Measurements from ENCODE around the gene INAFM2. TPM values are rescaled to one million over a fixed set of nuclear protein-coding genes. Genes with fewer than 3 reads are reported as not detected.

Gene INAFM2
- total RNA-seq, 1 donor from 2014 or later = 14.9 TPM

GRCh38 chr15:40285554-40286011 lies 37.9 kb upstream of the INAFM2 start:
- Histone ChIP-seq H3K27me3 (ENCODE audit: control insufficient read depth, insufficient read depth, low read length) (peaks cover 45% of the 10 kb centered on the region), H3K4me3 (ENCODE audit: low read depth, low read length) (no peak overlapping the region), H3K36me3 (ENCODE audit: control insufficient read depth, insufficient read depth, low read length) (no peaks in the 10 kb centered on the region)
- DNase-seq (ENCODE audit: low read depth) = no peak
- TF ChIP-seq, protein P1, sequence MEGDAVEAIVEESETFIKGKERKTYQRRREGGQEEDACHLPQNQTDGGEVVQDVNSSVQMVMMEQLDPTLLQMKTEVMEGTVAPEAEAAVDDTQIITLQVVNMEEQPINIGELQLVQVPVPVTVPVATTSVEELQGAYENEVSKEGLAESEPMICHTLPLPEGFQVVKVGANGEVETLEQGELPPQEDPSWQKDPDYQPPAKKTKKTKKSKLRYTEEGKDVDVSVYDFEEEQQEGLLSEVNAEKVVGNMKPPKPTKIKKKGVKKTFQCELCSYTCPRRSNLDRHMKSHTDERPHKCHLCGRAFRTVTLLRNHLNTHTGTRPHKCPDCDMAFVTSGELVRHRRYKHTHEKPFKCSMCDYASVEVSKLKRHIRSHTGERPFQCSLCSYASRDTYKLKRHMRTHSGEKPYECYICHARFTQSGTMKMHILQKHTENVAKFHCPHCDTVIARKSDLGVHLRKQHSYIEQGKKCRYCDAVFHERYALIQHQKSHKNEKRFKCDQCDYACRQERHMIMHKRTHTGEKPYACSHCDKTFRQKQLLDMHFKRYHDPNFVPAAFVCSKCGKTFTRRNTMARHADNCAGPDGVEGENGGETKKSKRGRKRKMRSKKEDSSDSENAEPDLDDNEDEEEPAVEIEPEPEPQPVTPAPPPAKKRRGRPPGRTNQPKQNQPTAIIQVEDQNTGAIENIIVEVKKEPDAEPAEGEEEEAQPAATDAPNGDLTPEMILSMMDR (IDR thresholded peaks at IDR 0.05; ENCODE audit: insufficient read depth, low read length, poor library complexity, severe bottlenecking) = no peak

DNA sequence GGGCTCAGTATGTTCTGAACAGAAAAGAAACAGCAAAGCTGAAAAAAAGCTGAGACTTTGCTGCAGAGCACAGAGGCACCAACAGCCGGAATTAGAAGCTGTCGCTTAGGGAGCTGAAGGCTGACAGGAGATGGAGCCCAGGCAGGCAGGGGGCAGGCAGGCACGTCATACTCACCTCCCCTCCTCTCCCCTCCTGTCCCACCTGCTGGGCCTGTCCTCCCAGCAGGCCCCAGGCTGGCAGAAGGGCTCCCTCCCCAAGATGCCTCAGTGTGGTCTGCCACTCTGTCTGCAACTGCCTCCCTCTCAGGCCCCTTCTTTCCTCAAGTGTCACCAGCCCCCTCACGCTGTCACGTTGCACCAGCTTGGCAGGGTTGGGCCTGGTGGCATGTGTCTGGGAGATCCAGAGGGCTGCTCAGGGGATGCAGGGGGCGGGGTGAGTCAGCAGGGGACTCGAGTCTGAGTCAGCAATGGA lies 37.4 kb upstream of the INAFM2 start:
- no peaks in the 10 kb centered on the region for H3K36me3 ChIP-seq (ENCODE audit: control insufficient read depth, insufficient read depth, low read length)

GRCh38 chr15:40286794-40287193 lies 36.7 kb upstream of the INAFM2 start:
- Histone ChIP-seq H3K27me3 (ENCODE audit: control insufficient read depth, insufficient read depth, low read length) (peaks cover 44% of the 10 kb centered on the region), H3K4me3 (ENCODE audit: low read depth, low read length) (no peak overlapping the region), H3K36me3 (ENCODE audit: control insufficient read depth, insufficient read depth, low read length) (no peaks in the 10 kb centered on the region)
- TF ChIP-seq, protein P1 (IDR thresholded peaks at IDR 0.05; ENCODE audit: insufficient read depth, low read length, poor library complexity, severe bottlenecking) = no peak
- DNase-seq (ENCODE audit: low read depth) = no peak

More for the DNA sequence above, 37.4 kb upstream of the INAFM2 start:
- H3K27me3 ChIP-seq (ENCODE audit: control insufficient read depth, insufficient read depth, low read length) = peaks cover 44% of the 10 kb centered on the region
- TF ChIP-seq, protein P1 (IDR thresholded peaks at IDR 0.05; ENCODE audit: insufficient read depth, low read length, poor library complexity, severe bottlenecking) = no peak
- no peak overlapping the region for H3K4me3 ChIP-seq (ENCODE audit: low read depth, low read length)
- no peak for DNase-seq (ENCODE audit: low read depth)

DNA sequence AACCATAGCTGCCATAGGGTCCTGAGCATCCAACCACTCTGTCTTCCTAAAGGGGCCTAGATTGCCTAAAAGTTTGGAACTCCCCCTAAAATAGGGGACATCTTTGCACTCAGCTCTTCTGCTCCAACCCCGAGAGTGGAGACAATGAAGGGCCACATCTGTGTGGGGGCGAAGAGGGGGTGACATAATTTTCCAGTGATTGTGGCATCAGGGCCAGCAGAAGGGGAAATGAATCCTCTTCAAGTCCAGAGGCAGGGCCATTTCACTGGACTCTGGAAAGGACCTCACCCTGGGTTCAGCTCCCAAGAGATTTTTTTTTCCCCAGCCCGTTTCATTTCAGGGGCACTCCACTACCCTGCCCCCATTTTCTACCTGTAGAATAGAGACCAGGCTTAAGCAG lies 36.0 kb upstream of the INAFM2 start:
- H3K27me3 ChIP-seq (ENCODE audit: control insufficient read depth, insufficient read depth, low read length) = peaks cover 44% of the 10 kb centered on the region
- no peaks in the 10 kb centered on the region for H3K36me3 ChIP-seq (ENCODE audit: control insufficient read depth, insufficient read depth, low read length)
- no peak overlapping the region for H3K4me3 ChIP-seq (ENCODE audit: low read depth, low read length)
- TF ChIP-seq, protein P1 (IDR thresholded peaks at IDR 0.05; ENCODE audit: insufficient read depth, low read length, poor library complexity, severe bottlenecking) = no peak
- no peak for DNase-seq (ENCODE audit: low read depth)

- no peaks in the 10 kb centered on the region for H3K36me3 ChIP-seq (ENCODE audit: control insufficient read depth, insufficient read depth, low read length)
- TF ChIP-seq, protein P1 (IDR thresholded peaks at IDR 0.05; ENCODE audit: insufficient read depth, low read length, poor library complexity, severe bottlenecking) = no peak
- H3K4me3 ChIP-seq (ENCODE audit: low read depth, low read length) = no peak overlapping the region
- H3K27me3 ChIP-seq (ENCODE audit: control insufficient read depth, insufficient read depth, low read length) = peaks cover 43% of the 10 kb centered on the region
- no peak for DNase-seq (ENCODE audit: low read depth)
Measured at GRCh38 chr15:40287968-40288367, 35.5 kb upstream of the INAFM2 start.

GRCh38 chr15:40289140-40289775 lies 34.2 kb upstream of the INAFM2 start:
- no peak for DNase-seq (ENCODE audit: low read depth)
- H3K36me3 ChIP-seq (ENCODE audit: control insufficient read depth, insufficient read depth, low read length) = no peaks in the 10 kb centered on the region
- TF ChIP-seq, protein P1 (IDR thresholded peaks at IDR 0.05; ENCODE audit: insufficient read depth, low read length, poor library complexity, severe bottlenecking) = no peak
- H3K4me3 ChIP-seq (ENCODE audit: low read depth, low read length) = no peak overlapping the region
- peaks cover 42% of the 10 kb centered on the region for H3K27me3 ChIP-seq (ENCODE audit: control insufficient read depth, insufficient read depth, low read length)
